ENCODE measurements around the gene FBXW7. TPM values are rescaled to one million over a fixed set of nuclear protein-coding genes. Genes with fewer than 3 reads are reported as not detected.

The FBXW7 gene, protein sequence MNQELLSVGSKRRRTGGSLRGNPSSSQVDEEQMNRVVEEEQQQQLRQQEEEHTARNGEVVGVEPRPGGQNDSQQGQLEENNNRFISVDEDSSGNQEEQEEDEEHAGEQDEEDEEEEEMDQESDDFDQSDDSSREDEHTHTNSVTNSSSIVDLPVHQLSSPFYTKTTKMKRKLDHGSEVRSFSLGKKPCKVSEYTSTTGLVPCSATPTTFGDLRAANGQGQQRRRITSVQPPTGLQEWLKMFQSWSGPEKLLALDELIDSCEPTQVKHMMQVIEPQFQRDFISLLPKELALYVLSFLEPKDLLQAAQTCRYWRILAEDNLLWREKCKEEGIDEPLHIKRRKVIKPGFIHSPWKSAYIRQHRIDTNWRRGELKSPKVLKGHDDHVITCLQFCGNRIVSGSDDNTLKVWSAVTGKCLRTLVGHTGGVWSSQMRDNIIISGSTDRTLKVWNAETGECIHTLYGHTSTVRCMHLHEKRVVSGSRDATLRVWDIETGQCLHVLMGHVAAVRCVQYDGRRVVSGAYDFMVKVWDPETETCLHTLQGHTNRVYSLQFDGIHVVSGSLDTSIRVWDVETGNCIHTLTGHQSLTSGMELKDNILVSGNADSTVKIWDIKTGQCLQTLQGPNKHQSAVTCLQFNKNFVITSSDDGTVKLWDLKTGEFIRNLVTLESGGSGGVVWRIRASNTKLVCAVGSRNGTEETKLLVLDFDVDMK
- 59.4 TPM for total RNA-seq
- long read RNA-seq, full-length matches to known transcripts = 57 of 69 reads
- long read RNA-seq, partial matches to known transcripts = 5 of 69 reads
- long read RNA-seq, other reads (novel, unspliced or antisense) = 7 of 69 reads

DNA sequence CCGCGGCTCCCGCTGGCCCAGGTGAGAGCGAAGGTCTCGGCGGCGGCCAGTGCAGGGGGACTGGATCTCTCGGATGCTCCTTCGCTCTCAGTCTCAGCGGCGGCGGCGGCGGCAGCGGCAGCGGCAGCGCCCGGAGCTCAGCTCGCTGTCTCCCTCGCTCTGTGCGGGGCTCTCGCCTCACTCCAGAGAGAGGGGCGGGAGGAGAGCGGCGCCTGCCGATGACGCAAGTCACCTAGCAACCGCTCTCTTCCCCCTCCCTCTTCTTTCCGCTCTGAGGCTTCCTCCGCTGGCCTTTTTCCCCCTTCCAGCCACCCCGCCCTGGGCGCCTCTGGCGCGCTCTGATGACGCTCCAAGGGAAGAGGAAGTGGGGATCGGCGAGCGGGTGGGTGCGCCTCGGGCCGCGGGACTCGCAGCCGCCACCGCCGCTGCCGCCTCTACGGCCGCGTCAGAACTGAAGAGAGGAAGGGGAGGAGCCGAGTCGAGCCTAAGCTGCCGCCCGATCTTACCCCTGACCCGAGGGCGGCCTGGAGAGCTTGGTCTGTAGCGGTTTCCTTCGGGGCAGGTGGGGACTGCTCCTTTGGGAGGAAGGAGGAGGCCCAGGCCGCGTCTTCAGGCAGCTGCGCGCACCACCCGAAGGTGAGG lies at the start of gene FBXW7:
Gene FBXW7 (minus strand): TSS at position 190 of the 642 bp plus-strand sequence. CDS start 124,289 bp downstream, outside the sequence.
- intact Hi-C loops (cut with micrococcal nuclease) = no loop called here
- DNase-seq (peak; percentile 99), ATAC-seq (peak; percentile 96)

DNA sequence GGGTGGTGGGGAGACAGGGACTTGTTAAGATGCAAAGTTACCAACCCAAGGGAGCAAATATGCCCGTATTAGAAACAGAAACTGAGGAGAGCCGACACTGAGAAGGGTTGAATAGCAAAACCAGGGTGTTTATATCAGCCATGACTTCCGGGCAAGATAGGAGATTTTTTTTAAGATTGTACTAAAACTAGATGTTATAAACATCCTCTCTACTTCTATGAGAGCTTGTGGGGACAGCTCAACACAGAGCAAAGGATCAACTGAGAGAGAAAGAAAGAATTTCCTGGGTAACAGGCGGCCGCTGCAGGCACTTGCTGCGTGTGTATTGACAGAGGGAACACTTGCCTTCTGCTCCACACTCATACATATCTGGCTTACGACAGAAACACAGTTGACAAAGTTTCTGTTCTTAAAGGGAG lies 49.1 kb upstream of the FBXW7 start:
- DNase-seq (no peak), ATAC-seq (no peak)
- intact Hi-C loops (cut with micrococcal nuclease) = no loop called here

DNA sequence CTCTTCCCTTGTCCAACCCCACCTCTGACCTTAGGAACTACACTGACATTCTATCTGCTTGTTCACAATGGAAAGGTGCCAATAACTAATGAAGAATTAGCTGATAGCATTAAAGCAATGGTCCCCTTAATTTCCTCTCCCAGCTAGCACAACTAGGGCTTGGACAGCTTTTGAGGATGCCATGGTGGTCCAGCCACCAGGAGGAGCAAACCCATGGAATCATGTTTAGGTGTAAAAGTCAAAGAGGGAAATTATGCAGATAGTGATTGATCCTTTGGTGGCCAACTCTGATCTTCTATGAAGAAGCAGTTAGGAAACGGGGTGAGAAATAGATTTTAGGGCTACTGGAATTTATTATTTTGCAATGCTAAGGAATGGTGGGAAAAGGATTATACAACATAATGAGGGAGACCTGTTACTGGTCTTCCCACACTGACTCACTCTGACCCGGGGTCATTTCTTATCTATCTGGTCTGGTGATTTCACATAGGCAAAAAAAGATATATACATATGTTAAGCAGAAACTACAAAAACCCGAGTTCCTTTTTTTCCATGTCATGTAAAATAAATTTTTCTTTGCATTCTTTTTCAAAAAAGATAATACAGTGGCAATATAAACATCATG lies 45.8 kb upstream of the FBXW7 start:
- intact Hi-C loops (cut with micrococcal nuclease) = no loop called here
- DNase-seq (no peak), ATAC-seq (no peak)

DNA sequence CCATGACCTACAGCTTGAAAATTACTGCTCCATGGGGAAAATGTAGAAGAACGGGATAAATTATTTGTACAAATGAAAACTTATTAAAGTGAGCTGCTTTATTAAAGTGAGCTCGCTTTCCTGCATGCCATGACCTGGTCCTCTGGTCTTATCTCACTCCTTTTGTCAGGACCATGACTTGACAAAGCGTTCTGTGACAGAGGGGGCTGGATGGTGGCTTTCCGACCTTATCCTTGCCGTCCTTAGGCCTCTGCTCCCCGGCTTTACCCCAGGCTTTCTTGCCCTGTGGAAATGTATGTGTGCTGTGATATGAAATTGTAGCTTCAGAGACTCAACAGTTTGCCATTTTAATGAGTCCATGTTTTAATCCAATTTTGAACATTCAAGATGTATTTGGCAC lies 44.0 kb upstream of the FBXW7 start:
- DNase-seq (no peak), ATAC-seq (no peak)
- intact Hi-C loops (cut with micrococcal nuclease) = no loop called here

DNA sequence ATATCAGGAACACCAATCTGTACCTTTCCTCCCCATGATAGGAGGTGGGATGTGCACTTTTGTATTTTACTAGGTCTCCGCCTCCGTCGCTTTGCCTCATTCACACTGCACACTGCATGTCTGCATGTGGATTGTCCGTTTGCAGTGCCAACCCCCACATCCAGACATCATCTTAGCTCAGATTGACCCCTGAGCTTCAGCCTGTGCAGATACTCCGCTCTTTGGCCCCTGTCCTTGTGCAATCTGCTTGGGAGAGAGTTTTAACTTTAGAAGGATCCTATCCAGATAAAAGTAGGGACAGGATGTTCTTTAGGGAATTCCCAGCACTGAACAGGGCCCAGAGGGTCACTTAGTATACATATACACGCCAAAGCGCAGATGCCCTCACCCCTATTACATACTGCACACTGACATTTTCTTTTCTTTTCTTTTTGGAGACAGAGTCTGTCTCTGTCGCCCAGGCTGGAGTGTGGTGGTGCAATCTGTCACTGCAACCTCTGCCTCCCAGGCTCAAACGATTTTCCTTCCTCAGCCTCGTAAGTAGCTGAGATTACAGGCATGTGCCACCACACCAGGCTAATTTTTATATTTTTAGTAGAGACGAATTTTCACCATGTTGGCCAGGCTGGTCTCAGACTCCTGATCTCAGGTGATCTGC lies 43.3 kb upstream of the FBXW7 start:
- ATAC-seq (no peak), DNase-seq (no peak)
- intact Hi-C loops (cut with micrococcal nuclease) = no loop called here

DNA sequence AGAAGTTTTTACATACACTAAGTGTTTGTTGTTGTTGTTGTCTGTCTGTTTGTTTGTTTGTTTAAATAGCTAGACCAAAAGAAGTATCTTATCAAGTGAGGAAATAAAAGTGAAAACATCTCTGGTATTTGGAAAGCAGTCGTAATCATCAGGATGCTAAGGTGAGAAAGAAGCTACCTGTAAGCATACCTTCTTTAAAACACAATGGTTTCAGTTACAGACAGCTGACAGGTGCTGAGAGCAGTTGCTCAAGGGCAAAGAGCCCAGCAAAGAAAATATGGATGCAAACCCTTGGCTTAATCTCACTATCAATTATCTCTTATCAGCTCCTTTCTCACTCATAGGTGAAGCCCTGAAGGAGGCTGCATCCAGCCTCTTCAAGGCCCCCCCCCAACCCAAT lies 42.8 kb upstream of the FBXW7 start:
- intact Hi-C loops (cut with micrococcal nuclease) = no loop called here
- DNase-seq (no peak), ATAC-seq (no peak)

DNA sequence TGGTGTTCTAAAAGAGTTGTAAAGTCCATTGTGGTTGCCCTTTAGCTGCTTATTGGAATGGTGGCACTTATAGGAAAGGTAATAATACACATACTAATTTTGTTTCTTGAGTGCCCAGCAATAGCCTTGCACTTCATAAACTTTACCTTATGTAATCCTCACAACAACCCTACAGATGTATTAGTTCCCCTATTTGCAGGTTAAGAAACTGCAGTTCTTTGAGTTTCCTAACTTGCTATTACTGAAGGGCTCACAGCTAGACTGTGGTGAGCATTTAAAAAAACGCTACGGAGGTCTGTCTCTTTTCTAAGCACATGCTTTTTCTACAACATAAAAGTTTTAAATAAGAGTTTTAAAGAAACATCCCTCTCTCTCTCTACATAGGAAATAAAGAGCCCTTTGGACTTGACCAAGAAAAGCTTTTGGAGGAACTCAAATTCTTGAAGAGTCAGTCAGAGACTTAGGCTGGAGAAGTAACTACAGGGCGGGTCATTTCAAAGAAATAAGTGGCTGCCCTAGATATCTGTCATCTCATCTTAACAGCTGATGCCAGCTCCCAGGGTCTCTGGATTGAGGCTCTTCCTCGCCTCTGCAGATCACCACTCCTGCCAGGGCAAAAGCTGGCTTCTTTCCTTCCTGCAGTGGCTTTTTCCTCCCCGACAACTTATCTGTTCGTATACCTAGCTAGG lies 42.0 kb upstream of the FBXW7 start:
- intact Hi-C loops (cut with micrococcal nuclease) = no loop called here
- ATAC-seq (no peak), DNase-seq (no peak)

DNA sequence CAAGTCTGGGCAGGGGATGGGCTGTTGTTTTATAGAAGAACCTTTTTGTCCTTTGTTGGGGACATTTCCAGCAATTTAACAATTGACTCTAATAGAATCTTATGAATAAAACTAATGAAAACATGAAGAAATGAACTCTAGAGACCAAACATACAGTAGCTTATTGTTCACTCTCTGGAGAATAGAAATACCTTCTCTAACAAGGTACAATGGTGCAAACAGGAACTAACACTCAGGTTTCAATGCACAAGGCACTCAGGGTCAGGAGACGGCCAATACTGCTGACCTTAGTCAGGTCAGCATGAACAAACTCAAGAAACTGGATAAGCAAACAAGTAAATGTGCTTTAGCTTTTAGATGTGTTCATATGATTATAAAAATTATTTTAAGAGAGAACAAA lies 39.6 kb upstream of the FBXW7 start:
- no peak for DNase-seq
- intact Hi-C loops (cut with micrococcal nuclease) = no loop called here
- ATAC-seq = no peak

DNA sequence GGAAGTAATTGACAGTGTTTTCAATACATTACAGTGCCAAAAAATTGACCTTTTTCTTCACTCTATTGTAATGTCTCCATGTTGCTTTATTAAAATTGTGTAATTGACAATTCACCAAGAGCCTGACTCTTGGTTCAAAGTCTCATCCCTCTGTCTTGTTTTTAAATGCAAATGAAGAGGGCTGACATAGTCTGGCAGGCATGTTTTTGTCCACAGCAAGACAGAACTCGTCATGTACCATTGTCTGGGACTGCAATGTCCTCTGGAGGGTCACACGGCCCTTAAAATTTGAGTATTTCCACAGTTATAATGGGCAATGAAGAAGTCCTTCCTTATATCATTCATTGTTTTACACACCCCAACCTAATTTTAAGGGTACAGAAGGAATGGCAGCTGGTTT lies 38.0 kb upstream of the FBXW7 start:
- no peak for DNase-seq
- no peak for ATAC-seq
- intact Hi-C loops (cut with micrococcal nuclease) = no loop called here

DNA sequence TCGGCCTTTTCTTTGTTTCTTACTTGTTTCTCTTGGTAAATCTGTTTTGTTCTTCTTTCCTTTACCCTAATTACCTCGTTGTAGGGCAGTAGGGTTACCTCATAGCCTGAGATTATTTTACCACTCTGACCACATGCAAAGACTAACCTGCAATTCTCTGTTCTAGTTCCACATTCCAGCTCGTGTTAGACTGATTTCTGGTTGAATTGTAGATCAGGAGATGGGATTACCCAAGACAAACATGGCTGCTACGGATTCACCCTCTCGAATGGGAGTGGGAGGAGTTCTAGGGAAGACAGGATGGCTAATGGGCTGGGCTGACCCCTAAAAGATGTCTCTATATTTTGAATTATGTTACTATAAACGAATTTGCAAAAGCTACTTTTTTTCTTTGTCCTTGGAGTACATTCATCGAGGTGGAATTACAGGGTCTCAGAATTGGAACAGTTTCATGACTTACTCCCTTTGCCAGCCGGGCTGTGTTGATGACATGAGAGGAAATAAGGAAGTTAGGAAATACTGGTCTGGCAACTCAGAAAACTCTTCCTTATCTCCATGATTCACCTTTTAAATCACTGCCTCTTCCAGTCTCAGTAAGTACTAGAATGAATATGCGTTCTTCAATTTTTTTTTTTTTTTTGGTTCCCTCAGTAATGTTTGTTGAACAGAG lies 36.7 kb upstream of the FBXW7 start:
- ATAC-seq = no peak
- intact Hi-C loops (cut with micrococcal nuclease) = no loop called here
- DNase-seq = no peak

DNA sequence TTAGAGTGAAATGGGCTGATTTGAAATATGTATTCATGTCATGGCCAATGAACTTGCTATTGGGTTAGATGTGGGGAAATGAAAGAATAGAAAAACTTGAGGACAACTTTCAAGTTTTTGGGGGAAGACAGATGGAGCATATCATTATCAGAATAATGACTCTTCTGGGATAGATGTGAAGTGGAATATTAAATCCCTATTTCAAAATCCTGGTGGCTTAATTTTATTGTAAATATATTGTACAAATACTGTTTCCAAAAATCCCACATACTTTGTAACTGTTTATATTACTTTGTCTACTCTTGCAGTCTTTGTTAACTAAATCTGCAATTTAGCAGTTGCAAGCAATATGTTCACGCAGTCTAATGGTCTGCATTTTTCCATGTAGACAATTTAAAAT lies 35.9 kb upstream of the FBXW7 start:
- intact Hi-C loops (cut with micrococcal nuclease) = no loop called here
- DNase-seq (no peak), ATAC-seq (no peak)

DNA sequence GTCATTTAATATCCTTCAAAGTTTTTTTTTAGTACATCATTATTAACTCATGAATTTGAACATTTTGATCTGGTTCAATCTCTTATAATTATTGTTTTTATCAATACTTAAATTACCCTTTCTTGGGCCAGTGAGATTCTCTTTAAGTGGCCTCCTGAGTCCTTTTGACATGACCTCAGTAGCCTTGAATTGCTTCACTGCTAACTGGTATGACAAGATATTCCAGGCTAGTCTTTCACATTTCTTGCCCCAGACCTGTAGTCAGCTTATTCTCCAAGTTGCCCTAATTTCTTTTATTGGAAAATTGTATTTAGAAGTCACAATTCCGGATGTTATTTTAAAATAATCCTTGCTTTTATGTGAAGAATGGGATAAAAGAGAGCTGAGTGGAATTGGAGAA lies 35.4 kb upstream of the FBXW7 start:
- intact Hi-C loops (cut with micrococcal nuclease) = no loop called here
- ATAC-seq (no peak), DNase-seq (no peak)

DNA sequence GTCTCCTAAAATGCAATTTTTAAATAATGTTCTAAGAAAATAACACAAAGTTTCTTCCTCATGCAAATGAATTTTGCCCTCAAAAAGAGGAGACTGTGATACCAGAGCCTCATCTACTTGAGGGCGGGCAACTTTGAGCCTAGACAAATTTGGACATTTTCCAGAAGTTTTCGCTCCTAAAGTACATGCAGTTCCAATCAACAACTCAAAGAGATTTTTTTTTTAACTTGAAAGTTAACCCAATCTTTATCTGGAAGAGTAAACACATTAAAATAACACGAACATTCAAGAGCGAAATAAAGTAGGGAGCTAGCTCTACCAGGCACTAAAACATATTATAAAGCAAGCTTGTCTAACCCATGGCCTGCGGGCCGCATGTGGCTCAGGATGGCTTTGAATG lies 29.4 kb upstream of the FBXW7 start:
- DNase-seq = no peak
- intact Hi-C loops (cut with micrococcal nuclease) = no loop called here
- no peak for ATAC-seq

DNA sequence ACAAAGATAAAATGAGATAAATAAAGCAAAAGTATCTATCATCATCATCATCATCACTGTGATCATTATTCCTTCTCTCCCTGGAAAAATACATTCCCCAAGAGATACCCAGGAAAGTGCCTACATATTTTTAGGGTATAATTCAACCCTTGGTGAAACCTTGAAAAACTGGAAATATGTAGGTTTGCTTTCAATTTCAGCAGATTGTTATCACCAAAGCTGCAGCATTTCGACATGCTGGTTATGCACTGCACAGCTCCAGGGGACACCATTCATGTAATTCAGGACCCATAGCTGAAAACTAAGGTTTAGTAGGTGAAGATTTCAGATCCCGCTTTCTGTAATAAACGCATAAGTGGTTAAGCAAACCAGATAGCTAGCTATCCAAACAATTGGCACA lies 28.4 kb upstream of the FBXW7 start:
- ATAC-seq (no peak), DNase-seq (no peak)
- intact Hi-C loops (cut with micrococcal nuclease) = no loop called here

DNA sequence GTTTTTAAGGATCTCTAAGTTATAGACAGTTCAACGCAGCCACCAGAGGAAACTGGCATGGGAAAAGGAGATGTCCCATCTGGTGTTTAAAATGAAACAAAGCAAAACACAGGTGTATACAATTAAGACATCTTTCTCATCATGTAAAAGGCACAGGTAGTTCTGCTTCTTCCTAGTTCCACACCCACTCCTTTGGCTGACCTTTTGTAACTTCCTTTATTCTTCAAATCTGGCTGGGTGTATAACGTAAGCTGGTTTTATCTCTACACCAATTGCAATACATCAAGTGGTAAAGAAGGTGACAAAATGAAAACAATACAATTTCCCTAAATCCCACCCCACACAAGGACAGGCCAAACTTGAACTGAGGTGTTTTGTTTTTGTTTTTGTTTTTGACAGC lies 27.3 kb upstream of the FBXW7 start:
- DNase-seq (no peak), ATAC-seq (no peak)
- intact Hi-C loops (cut with micrococcal nuclease) = no loop called here

DNA sequence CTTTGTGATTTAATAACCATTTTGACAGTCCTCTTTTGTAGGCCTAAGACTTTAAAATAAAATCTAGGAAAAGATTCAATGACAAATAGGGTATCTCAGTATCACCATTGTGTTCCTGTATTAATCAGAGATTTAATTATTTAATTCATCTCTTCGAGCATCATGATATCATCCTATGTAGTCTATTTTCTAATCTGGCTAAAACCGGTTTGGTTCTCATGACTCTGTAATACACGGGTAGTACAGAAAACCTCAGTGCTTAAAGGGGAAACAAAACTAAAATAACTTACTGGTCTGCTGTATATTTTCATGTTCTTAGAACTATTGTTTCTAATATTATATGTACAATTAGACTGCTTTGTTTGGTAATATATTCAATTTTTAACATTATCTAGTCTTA lies 23.7 kb upstream of the FBXW7 start:
- intact Hi-C loops (cut with micrococcal nuclease) = no loop called here
- DNase-seq (no peak), ATAC-seq (no peak)

DNA sequence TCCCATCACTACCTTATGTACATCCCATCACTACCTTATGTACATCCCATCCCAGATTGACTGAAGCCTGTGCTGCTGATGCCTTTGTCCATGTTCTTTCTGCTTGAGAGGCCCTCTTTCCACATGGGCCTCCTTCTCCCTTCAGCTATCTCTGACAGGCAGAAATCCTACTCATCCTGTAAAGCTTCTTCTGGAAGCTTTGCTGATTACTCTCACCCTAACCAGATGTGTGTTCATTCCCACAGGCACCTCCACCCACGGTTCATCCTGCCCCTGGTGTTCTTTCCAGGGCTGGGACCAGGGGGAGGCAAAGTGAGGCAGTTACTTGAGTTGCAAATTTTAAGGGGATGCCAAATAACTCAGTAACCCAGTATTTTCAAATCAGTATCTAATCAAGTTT lies 22.5 kb upstream of the FBXW7 start:
- ATAC-seq = no peak
- intact Hi-C loops (cut with micrococcal nuclease) = no loop called here
- no peak for DNase-seq

DNA sequence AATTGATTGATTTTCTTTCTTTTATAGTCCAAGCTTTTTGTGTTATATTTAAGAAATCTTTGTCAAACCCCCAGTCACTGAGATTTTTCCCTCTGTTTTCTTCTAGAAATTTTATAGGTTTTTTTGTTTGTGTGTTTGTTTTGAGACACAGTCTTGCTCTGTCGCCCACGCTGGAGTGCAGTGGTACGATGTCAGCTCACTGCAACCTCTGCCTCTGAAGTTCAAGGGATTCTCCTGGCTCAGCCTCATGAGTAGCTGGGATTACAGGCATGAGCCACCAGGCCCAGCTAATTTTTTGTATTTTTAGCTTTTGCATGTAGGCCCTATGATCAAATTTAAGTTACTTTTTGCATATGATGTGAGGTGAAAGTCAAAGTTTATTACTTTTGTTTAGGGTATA lies 20.9 kb upstream of the FBXW7 start:
- ATAC-seq (no peak), DNase-seq (no peak)
- intact Hi-C loops (cut with micrococcal nuclease) = no loop called here
